Measurements from ENCODE around the gene TBC1D8.

TBC1D8 gene

DNA sequence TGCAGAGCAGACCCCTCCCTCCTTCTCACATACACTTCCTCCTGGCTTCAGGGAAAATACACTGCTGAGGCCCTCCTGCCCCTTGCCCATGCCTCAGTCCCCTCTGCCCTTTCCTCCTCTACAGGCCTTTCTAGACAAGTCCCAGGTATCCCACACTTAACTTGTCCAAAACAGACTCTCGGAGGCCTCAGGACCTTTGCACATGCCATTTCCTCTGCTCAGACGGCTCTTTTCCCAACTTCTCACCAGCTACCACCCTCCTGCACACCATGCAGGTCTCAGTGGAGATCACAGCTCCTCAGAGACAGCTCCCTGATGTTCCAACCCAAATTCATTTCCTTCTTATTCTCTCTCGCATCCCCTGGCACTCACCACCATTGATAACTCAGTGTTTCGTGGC lies 11.7 kb downstream of the TBC1D8 start:
- in situ Hi-C loops (cut with MboI; ENCODE audit: low sequenced_read_pairs), result no loop called here

DNA sequence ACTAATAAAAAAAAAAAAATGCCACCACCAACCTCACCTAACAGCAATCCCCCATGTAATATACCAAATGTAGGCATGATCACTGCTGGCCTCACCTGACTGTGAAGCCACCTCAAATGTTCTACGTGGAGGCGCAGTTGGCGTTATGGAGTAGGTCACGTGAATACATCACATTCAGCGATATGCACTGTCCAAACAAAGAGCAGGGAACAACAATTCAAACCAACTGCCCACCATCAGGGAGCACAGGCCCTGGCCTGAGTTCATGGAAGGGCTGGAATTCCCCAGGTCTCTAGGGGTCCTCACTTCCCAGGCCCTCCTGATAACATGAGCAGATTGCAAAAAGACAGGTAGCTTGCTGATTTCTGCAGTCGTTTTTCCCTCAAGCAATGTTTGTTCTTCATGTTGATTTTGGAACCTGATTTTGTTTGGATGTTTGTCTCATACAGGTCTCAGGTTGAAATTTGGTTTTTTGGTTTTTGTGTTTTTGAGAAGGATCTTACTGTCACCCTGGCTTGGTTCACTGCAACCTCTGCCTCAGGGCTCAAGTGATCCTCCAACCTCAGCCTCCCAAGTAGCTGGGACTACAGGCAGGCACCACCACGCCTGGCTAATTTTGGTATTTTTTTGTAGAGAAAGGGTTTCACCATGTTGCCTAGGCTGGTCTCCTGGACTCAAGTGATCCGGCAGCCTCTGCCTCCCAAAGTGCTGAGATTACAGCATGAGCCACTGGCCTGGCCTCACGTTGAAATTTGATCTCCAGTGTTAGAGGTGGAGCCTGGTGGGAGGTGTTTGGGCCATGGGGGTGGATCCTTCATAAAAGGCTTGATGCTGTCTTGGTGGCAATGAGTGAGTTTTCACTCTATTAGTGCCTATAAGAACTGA lies 15.5 kb downstream of the TBC1D8 start:
- in situ Hi-C loops (cut with MboI; ENCODE audit: low sequenced_read_pairs), result no loop called here

DNA sequence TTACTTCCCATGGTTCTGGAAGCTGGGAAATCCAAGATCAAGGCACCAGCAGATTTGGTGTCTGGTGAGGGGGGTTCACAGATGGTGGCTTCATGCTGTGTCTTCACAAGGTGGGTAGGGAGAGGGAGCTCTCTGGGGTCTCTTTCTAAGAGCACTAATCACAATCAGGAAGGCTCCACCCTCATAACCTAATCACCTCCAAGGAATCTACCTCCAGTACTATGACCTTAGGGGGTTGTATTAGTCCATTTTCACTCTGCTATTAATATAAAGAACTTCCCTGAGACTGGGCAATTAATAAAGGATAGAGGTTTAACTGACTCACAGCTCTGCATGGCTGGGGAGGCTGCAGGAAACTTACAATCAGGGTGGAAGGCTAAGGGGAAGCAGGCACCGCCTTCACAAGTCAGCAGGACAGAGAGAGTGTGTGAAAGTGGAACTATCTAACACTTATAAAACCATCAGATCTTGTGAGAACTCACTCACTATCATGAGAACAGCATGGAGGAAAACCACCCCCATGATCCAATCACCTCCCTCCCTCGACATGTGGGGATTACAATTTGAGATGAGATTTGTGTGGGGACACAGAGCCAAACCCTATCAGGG lies 17.6 kb downstream of the TBC1D8 start:
- in situ Hi-C loops (cut with MboI; ENCODE audit: low sequenced_read_pairs), result no loop called here

DNA sequence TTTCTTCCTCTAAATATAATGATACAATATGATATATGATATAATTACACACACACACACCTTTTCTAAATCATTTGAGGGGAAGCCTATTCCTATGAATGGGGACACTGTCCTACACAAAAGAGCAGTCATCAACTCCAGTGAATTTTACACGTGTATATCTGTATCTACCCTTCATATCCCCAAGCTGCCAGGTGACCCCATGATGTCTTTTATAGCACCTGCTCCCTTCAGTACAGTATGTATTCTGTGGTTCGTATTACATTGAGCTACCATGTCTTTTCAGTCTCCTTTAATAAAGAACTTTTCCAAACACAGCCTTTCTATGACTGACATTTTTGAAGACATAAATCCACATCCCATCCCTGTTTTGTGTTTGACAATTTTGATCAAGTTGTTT lies 19.0 kb downstream of the TBC1D8 start:
- in situ Hi-C loops (cut with MboI; ENCODE audit: low sequenced_read_pairs), result no loop called here

DNA sequence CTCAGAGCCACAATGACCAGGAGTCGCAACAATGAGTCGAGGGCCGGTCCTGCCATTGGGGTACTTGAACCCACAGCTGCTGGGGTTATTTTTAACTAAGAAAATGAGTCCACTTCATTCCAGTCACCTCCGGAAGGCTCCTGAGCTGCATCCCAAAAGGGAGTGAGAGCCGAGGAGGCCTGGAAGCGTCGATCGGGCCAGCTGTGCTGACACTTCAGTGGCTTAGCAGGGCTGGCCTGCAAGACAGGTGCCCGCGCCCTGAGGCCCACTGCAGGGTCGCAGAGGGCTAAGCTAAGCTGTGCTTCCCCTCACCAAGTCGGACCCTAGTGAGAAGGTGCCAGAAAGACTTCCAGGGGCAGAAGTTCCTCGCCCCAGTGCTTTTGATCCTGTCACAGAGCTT lies 21.1 kb downstream of the TBC1D8 start:
- in situ Hi-C loops (cut with MboI; ENCODE audit: low sequenced_read_pairs), result no loop called here

DNA sequence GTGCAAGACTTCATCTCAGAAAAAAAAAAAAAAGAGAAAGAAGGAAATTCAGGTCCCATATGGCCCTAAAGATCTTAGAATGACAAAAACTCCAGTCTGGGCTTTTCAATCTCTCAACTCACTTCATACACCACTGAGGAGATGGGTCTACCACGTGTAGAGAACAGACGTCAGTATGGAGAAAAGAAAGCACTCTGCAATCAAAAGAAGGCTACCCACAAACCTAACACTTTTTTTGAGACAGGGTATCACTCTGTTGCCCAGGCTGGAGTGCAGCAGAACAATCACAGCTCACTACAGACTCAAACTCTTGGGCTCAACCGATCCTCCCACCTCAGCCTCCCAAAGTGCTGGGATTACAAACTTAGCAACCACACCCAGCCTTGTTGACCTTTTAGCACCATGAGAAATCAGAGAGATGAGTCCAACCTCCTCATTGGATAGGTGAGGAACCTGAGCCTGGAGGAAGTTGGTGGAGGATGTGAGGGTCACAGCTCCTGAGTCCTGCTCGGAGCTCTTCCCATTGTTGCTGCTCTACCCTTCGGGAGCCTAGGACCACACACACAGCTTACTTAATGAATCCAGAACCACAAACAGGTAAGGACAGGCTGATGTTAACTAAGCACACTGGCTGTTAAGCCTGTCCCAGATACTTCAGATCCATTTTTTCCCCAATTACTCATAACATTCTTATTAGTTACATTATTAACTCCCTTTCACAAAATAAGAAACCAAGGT lies 23.7 kb downstream of the TBC1D8 start:
- in situ Hi-C loops (cut with MboI; ENCODE audit: low sequenced_read_pairs), result no loop called here

DNA sequence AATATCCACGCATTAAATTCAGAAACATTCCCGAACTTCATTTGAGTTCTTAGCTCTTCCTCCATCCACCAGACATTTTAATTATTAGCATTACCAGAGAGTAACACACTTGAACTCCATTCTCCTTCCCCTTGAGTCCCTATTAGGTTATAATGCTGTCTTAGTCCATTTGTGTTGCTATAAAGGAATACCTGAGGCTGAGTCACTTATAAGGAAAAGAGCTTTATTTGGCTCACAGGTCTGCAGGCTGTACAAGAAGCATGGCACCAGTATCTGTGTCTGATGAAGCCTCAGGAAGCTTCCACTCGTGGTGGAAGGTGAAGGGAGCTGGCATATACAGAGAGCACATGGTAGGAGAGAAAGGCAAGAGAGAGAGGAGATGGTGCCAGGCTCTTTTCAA lies 25.4 kb downstream of the TBC1D8 start:
- in situ Hi-C loops (cut with MboI; ENCODE audit: low sequenced_read_pairs), result no loop called here

DNA sequence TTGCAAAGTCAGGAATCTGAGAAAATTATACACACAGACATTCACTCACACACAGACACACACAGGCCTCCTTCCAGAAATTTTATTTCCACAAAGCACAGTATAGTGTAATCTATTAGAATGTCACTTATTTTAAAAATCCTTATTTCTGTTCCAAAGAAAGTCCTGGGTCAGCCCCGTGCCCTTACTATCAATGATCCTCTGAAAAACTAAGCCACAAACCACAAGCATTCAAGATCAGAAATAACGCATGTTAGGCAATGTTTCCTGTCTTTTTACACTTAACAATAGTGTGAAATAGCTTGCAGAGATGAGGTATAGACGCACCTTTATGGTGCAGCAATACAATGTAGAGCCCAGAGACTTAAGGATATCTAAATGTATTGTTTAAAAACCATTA lies 25.8 kb downstream of the TBC1D8 start:
- in situ Hi-C loops (cut with MboI; ENCODE audit: low sequenced_read_pairs), result no loop called here

DNA sequence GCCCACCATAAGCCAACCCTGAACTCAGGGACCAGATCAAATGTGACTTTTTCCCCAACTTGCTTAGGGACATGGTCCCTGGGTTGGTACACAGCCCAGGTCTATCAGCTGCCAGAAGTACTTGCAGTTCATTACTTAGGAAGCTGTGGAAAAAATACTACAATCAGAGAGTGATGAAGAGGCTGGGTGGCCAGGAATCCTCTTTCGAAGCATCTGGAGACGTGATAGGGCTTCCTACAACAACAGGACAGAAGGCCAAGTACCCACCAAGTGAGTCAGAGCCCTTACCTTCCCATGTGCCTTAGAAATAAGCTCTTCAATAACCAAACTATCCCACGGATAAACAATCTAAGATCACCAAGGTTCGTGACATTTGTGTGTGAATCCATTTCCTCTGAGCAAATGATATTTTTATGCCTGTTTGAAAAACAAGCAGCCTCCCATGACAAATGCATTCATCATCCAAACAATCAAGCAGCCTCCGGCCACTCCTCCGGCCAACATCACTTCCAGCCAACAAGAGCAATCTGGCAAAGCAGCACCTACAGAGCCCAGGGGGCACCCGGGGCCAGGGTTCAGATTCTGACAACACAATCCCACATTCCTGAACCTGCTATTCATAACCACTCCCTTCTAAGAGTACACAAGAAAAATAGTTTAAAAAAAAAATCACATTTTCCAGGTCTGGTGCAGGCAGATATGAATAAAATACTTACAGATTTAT lies 26.4 kb downstream of the TBC1D8 start:
- in situ Hi-C loops (cut with MboI; ENCODE audit: low sequenced_read_pairs), result no loop called here

DNA sequence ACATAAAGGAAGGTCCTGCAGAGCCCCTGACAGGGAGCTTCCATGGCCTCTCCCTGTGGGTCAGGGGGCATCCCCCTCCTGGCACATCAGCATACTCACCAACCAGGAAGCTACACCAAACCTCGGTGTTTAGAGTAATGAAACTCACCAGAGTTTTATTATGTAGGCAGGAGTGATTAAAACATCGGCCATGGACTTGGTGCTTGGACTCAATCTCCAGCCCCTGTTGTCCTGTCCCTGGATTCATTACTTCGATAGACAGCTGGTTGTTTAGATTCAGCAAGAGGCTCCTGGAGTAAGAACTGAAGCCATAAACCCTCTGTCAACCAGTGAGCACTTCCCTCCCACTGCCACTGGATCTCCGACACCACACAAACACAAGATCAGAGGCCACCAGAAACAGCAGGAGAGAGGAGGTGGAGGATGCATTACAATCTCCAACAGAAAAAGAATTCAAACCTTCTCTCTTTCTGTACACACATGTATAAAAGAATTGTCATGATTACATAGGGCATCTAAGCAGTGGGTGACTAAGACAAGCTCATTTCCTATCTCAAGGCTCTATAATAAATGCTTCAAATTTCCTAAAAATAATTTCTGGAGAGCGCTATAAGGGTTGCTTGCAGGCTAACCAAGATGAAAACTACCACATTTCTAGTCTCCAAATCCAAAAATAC lies 27.2 kb downstream of the TBC1D8 start:
- in situ Hi-C loops (cut with MboI; ENCODE audit: low sequenced_read_pairs), result no loop called here

DNA sequence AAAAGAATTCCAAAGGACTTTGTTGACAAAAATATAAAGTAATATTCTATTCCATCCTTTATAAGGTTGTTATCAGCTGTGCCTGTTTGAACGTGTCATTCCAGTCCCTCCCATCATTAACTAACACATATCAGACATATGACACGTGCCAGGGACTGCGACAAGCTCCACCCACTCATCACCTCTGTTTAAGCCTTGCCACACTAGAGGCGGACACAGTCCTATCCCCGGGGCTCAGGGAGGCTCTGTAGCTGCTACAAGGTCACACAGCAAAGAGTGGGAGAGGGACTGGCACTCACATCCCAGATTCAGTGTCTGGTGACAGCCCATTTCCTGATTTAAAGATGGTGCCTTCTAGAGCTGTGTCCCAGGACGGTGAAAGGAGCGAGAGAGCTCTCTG lies 30.0 kb downstream of the TBC1D8 start:
- in situ Hi-C loops (cut with MboI; ENCODE audit: low sequenced_read_pairs), result no loop called here

DNA sequence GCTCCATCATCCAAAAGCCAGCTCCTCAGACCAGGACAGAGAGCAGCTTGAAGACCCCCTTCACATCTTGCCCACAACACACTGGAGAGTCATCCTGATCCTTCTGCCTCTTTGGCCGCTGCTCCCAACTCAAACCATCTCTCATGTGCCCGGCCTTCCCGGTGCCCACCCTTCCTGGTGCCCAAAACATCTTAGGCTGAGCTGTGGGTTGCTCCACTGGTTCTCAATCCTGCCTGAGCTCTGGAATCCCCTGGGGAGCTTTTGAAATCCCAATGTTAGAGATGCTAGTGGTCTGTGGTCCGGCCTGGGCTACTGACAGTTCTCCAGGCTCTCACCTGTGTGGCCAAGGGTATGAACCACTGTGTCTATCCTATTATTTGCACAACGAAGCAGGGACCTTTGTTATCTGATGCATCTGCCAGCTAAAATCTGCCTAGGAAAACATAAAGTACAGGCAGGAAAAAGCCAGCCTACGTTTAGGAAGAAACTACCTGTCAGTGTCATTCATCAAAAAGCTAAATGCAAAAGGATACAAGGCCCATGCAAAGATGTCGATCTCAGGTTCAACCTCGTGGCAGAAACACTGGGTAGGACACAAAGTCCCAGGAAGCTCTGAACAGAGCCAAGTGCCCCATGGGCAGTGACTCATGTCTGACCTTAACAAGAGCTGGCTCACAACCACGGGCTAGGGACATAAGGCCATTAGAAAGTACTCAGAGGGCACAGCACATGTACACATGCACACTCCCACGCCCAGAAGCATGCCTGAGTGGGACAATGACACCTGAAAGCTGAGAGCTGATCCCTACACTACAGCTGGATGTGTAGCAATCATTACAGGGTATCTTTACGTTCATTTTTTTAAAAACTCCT lies 30.8 kb downstream of the TBC1D8 start:
- in situ Hi-C loops (cut with MboI; ENCODE audit: low sequenced_read_pairs), result no loop called here

DNA sequence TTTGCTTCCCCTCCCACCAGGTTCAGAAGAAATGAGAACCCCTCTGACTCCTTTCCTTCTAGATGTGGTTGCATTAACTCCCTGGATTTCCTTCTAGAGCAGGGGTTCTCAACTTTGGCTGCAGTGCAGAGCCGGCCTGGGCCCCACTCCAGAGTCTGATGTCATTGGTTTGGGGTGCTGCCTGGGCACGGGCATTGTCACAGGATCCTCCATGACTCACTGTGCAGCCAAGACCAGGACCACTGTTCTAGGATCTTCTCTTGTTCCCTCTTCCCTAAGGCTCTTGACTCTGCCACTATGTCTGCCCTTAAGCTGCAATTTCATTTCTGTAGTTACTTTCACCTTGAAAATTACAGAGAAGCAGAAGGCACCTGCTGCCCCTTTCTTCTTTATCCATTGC lies 31.8 kb downstream of the TBC1D8 start:
- in situ Hi-C loops (cut with MboI; ENCODE audit: low sequenced_read_pairs), result no loop called here

DNA sequence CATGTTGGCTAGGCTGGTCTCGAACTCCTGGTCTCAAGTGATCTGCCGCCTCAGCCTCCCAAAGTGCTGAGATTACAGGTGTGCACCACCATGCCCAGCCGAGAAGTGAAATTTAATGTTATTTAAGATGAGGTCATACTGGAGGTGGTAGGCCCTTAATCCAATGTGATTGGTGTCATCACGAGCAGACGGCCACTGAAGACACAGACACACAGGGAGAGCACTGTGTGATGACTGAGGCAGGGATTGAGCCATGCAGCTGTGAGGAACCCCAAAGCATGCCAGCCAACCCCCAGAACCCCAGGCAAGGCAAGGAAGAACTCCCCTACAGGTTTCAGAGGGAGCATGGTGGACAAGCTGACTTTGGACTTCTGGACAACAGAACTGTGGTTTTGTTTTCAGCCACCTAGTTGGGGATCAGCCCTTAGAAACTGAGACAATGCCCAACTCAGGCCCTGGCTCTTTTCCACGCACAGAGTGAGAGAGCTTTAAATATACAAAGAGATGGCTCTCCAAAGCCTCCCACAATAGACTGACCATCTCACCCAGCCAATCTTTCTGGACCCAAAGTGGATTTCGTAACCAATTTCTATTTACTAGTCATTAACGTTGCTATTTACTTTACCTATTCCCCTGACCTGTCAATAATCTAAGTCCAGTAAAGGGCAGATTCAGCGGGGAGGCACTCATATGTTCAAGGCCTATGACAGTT lies 34.2 kb downstream of the TBC1D8 start:
- in situ Hi-C loops (cut with MboI; ENCODE audit: low sequenced_read_pairs), result no loop called here

DNA sequence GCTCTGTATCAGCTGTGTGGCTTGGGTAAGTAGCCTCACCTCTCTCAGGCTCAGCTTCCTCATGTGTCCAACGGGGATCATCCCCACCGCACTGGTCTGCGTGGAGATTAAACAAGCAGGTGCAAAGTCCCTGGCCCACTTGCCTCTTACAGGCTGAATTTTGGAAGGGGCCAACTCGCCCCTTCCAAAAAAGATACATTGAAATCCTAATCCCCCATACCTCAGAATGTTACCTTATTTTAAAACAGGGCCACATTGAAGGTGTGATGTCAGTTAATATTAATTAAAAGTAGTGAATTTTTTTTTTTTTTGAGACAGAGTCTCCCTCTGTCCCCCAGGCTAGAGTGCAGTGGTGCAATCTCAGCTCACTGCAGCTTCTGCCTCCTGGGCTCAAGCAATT lies 34.8 kb downstream of the TBC1D8 start:
- in situ Hi-C loops (cut with MboI; ENCODE audit: low sequenced_read_pairs), result no loop called here

DNA sequence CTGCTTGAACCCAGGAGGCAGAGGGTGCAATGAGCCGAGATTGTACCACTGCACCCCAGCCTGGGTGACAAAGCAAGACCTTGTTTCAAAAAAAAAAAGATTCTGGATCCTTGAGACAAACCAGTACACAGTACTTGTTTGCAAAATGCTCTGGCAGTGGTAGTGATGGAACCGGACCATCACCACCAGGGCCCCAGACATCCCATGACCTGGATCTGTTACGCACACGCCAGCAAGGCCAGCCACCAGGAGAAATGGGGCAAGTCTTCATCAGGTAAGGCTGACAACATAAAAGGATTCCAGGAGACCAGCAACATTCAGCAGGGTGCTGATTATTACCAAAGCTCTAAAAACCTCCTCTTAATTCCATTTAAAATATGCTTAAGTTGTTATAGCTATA lies 35.5 kb downstream of the TBC1D8 start:
- in situ Hi-C loops (cut with MboI; ENCODE audit: low sequenced_read_pairs), result no loop called here

DNA sequence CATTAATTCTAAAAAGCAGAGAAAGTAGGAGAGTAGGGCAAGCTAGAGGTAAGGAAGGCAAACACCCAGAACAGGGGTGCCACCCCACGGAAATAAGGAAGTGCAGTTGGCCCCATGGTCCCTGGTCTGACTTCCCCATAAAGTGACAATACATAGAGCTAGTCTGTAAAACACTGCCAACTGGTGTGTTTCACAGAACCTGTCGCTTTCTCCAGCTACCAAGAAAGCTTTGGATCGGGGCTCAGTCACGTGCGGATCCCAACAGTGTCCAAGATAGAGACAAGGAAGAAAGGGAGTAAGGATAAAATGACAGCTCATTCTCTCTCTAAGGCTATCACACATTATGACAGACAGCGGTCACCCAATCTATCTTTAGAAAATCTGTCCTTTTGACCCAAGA lies 36.4 kb downstream of the TBC1D8 start:
- in situ Hi-C loops (cut with MboI; ENCODE audit: low sequenced_read_pairs), result no loop called here

DNA sequence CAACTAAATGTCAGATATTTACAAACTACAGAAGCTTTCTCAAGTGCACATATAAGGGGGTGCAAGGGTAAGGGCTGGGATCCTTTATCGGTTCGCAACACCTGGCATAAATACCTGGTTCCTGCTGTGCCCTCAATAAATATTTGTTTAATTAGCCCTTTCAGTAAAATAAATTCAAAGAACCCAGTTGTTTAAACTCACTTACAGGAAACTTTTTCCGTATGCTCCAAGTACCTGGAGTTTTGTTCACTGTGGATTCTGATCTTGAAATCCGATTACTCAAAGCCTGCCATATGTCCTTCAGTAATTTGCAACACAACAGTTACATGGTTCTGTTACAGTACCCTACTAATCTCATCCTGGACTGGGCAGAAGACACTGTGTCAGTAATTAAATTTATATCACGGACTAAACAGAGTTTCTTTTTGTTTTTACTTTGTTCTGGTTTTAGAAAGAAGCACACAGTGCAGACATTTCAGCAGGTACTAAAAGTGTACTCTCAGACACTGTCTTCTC lies 36.9 kb downstream of the TBC1D8 start:
- in situ Hi-C loops (cut with MboI; ENCODE audit: low sequenced_read_pairs), result no loop called here
